CD4-positive, CD25-positive, alpha-beta regulatory T cell (primary cell): ENCODE measurements around the gene PLXNC1. TPM values are rescaled to one million over a fixed set of nuclear protein-coding genes. Genes with fewer than 3 reads are reported as not detected.

Experiments used
- ATAC-seq, 2 donors: fragments of 150-1000 bp; cut with Tn5 transposase; one replicate each; pipeline ENCODE4 v1.10.0; 2021; ENCODE audit warnings: low read depth in 2 of 2, moderate number of reproducible peaks in 2 of 2, moderate library complexity in 1 of 2
- DNase-seq, 3 donors: peaks; one replicate each; pipeline versions ENCODE4 v3.0.0 to v3.0.0-alpha.2; 2012 to 2022; ENCODE audit warnings: mixed read lengths in 1 of 3
- H3K27ac ChIP-seq: one replicate; pipeline ENCODE4 v1.7.0; 2013; ENCODE audit warnings: mild to moderate bottlenecking, low read length; ENCODE audit not compliant: insufficient read depth, poor library complexity, severe bottlenecking
- H3K27me3 ChIP-seq: one replicate; pipeline ENCODE4 v1.7.0; 2013; ENCODE audit warnings: low read length; ENCODE audit not compliant: control insufficient read depth, insufficient read depth
- H3K36me3 ChIP-seq: one replicate; pipeline ENCODE4 v1.7.0; 2013; ENCODE audit warnings: mild to moderate bottlenecking, low read length, moderate library complexity; ENCODE audit not compliant: control insufficient read depth, insufficient read depth
- H3K4me1 ChIP-seq: 2 replicates; pipeline ENCODE4 v1.7.0; 2013; ENCODE audit warnings: mild to moderate bottlenecking, low read length; ENCODE audit not compliant: insufficient read depth, control insufficient read depth, poor library complexity, severe bottlenecking
- H3K4me3 ChIP-seq: one replicate; pipeline ENCODE4 v1.7.0; 2013; ENCODE audit warnings: low read depth, mild to moderate bottlenecking, low read length, moderate library complexity
- H3K9me3 ChIP-seq, 2 experiments: 1 replicate in 1 of 2; 2 replicates in 1 of 2; pipeline ENCODE4 v1.7.0; 2013; ENCODE audit warnings: low read length in 2 of 2, mild to moderate bottlenecking in 1 of 2, moderate library complexity in 1 of 2; ENCODE audit not compliant: control insufficient read depth in 2 of 2
- H3K27ac Mint-ChIP-seq, 3 donors: one replicate each; pipeline ENCODE4 v1.8.0; 2020 to 2022; ENCODE audit warnings: mild to moderate bottlenecking in 3 of 3, mixed read lengths in 3 of 3, moderate library complexity in 2 of 3
- H3K27me3 Mint-ChIP-seq: one replicate; pipeline ENCODE4 v1.8.0; 2022; ENCODE audit warnings: mild to moderate bottlenecking, mixed read lengths
- H3K36me3 Mint-ChIP-seq: one replicate; pipeline ENCODE4 v1.8.0; 2020; ENCODE audit warnings: mixed read lengths
- H3K4me1 Mint-ChIP-seq, 4 donors: one replicate each; pipeline ENCODE4 v1.8.0; 2020 to 2022; ENCODE audit warnings: mixed read lengths in 4 of 4, mild to moderate bottlenecking in 1 of 4
- H3K4me3 Mint-ChIP-seq, 4 donors: one replicate each; pipeline ENCODE4 v1.8.0; 2020 to 2022; ENCODE audit warnings: mild to moderate bottlenecking in 4 of 4, mixed read lengths in 4 of 4, moderate library complexity in 3 of 4
- H3K9me3 Mint-ChIP-seq, 7 donors: one replicate each; pipeline ENCODE4 v1.8.0; 2020 to 2022; ENCODE audit warnings: mixed read lengths in 7 of 7, mild to moderate bottlenecking in 3 of 7, moderate library complexity in 2 of 7
- polyA plus RNA-seq, 4 donors: library from polyadenylated mRNA; unstranded; fragments of 300-500 nt; fragmentation: Illumina TruSeq; gene quantifications; one replicate each; pipeline ENCODE4 v1.2.3, GENCODE V29; 2021
- total RNA-seq: library from RNA; stranded (reverse); gene quantifications from one replicate; pipeline ENCODE4 v1.2.3, GENCODE V29; 2022

Gene PLXNC1
- total and polyA plus RNA-seq, 5 donors from 2014 or later: 1.2 to 13.8 (median 2.4) TPM

- DNase-seq: no peak
- peaks cover 45% of the 10 kb centered on the region for H3K4me1 ChIP-seq
- no peaks in the 10 kb centered on the region for H3K27me3 Mint-ChIP-seq
- H3K4me3 ChIP-seq: peak overlapping the region; percentile 77
- H3K9me3 ChIP-seq: no peaks in the 10 kb centered on the region
- peak; percentile 5 to 20 for ATAC-seq
- H3K36me3 Mint-ChIP-seq: peaks cover 8% of the 10 kb centered on the region
- H3K27ac Mint-ChIP-seq: peak overlapping the region; percentile 95 to 99 (median 99)
- no peaks in the 10 kb centered on the region for H3K27me3 ChIP-seq
- peak overlapping the region; percentile 92 for H3K27ac ChIP-seq
- no peaks in the 10 kb centered on the region for H3K36me3 ChIP-seq
- H3K4me3 Mint-ChIP-seq: peak overlapping the region; percentile 71 to 84 (median 80)
- H3K9me3 Mint-ChIP-seq: peaks cover 0 to 2% (median 0%) of the 10 kb centered on the region in 7 donors
- H3K4me1 Mint-ChIP-seq: peaks cover 42 to 57% (median 54%) of the 10 kb centered on the region in 4 donors
These were observed 60.2 kb downstream of the PLXNC1 start for GRCh38 chr12:94208622-94208966.

- H3K9me3 ChIP-seq: no peaks in the 10 kb centered on the region
- peak overlapping the region in 2 of 3 donors; percentile 99 for H3K27ac Mint-ChIP-seq
- H3K4me1 ChIP-seq: peaks cover 45% of the 10 kb centered on the region
- peaks cover 8% of the 10 kb centered on the region for H3K36me3 Mint-ChIP-seq
- ATAC-seq (no peak), DNase-seq (no peak)
- no peaks in the 10 kb centered on the region for H3K36me3 ChIP-seq
- H3K4me3 ChIP-seq: peak overlapping the region; percentile 77
- no peaks in the 10 kb centered on the region for H3K27me3 Mint-ChIP-seq
- no peaks in the 10 kb centered on the region for H3K27me3 ChIP-seq
- peaks cover 42 to 55% (median 50%) of the 10 kb centered on the region in 4 donors for H3K4me1 Mint-ChIP-seq
- H3K4me3 Mint-ChIP-seq: no peak overlapping the region
- H3K27ac ChIP-seq: peak overlapping the region; percentile 92
- peaks cover 0 to 2% (median 0%) of the 10 kb centered on the region in 7 donors for H3K9me3 Mint-ChIP-seq
These were observed 60.9 kb downstream of the PLXNC1 start for GRCh38 chr12:94209240-94209639.

GRCh38 chr12:94211021-94211420 lies 62.6 kb downstream of the PLXNC1 start:
- no peaks in the 10 kb centered on the region for H3K36me3 ChIP-seq
- no peak for DNase-seq
- peaks cover 0 to 2% (median 0%) of the 10 kb centered on the region in 7 donors for H3K9me3 Mint-ChIP-seq
- H3K4me1 Mint-ChIP-seq: peaks cover 26 to 37% (median 35%) of the 10 kb centered on the region in 4 donors
- no peak overlapping the region for H3K27ac ChIP-seq
- peaks cover 8% of the 10 kb centered on the region for H3K36me3 Mint-ChIP-seq
- ATAC-seq: no peak
- H3K4me3 ChIP-seq: no peak overlapping the region
- peaks cover 29% of the 10 kb centered on the region for H3K4me1 ChIP-seq
- no peaks in the 10 kb centered on the region for H3K9me3 ChIP-seq
- H3K27ac Mint-ChIP-seq: peak overlapping the region in 2 of 3 donors; percentile 1 to 32
- no peaks in the 10 kb centered on the region for H3K27me3 Mint-ChIP-seq
- H3K27me3 ChIP-seq: no peaks in the 10 kb centered on the region
- peak overlapping the region in 2 of 4 donors; percentile 2 to 59 for H3K4me3 Mint-ChIP-seq

GRCh38 chr12:94218233-94218632 lies 69.9 kb downstream of the PLXNC1 start:
- H3K4me1 ChIP-seq: no peaks in the 10 kb centered on the region
- no peaks in the 10 kb centered on the region for H3K36me3 ChIP-seq
- Mint-ChIP-seq H3K27ac (no peak overlapping the region), H3K27me3 (no peaks in the 10 kb centered on the region), H3K4me1 (peaks cover 0 to 2% (median 1%) of the 10 kb centered on the region in 4 donors), H3K9me3 (peaks cover 0 to 2% (median 0%) of the 10 kb centered on the region in 7 donors), H3K4me3 (no peak overlapping the region), H3K36me3 (peaks cover 15% of the 10 kb centered on the region)
- H3K27ac ChIP-seq: no peak overlapping the region
- no peaks in the 10 kb centered on the region for H3K27me3 ChIP-seq
- no peaks in the 10 kb centered on the region for H3K9me3 ChIP-seq
- ATAC-seq (no peak), DNase-seq (no peak)
- no peak overlapping the region for H3K4me3 ChIP-seq

DNA sequence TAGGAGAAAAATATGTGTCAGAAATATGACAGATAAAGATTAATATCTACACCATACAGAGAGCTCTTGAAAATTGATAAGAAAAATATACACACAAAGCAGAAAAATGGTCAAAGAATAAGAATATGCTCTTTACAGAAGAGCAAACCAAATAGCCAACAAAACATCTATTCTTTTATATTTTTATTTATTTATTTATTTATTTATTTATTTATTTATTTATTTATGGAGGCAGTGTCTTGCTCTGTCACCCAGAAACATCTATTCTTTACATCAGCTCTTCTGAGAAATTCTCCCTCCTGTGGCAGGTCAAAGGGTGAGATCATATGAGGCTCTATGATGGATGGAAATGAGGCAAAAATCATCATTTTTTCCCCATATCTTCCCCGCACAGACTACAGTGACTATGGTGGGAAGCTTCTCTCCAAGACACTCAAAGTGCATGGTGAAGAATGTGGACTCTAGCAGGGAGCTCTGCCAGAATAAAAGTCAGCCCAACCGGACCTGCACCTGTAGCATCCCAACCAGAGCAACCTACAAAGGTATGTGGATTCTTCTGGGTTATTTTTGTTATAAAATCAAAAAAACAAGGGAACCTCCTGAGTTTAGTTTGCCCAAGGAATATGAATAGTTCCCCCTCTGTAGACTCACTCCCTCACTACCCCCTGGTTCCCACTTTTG lies 71.4 kb downstream of the PLXNC1 start:
- Histone ChIP-seq H3K4me3 (no peak overlapping the region), H3K4me1 (no peaks in the 10 kb centered on the region), H3K9me3 (no peaks in the 10 kb centered on the region), H3K27ac (no peak overlapping the region), H3K27me3 (no peaks in the 10 kb centered on the region), H3K36me3 (no peaks in the 10 kb centered on the region)
- no peak overlapping the region for H3K27ac Mint-ChIP-seq
- H3K4me1 Mint-ChIP-seq: peaks cover 0 to 2% (median 0%) of the 10 kb centered on the region in 4 donors
- H3K27me3 Mint-ChIP-seq: no peaks in the 10 kb centered on the region
- ATAC-seq: no peak
- no peak overlapping the region for H3K4me3 Mint-ChIP-seq
- H3K36me3 Mint-ChIP-seq: peaks cover 18% of the 10 kb centered on the region
- DNase-seq: no peak
- peaks cover 0 to 2% (median 0%) of the 10 kb centered on the region in 7 donors for H3K9me3 Mint-ChIP-seq

GRCh38 chr12:94220804-94221203 lies 72.4 kb downstream of the PLXNC1 start:
- no peak overlapping the region for H3K4me3 ChIP-seq
- H3K36me3 ChIP-seq: no peaks in the 10 kb centered on the region
- H3K4me1 ChIP-seq: no peaks in the 10 kb centered on the region
- no peaks in the 10 kb centered on the region for H3K27me3 ChIP-seq
- Mint-ChIP-seq H3K36me3 (peaks cover 18% of the 10 kb centered on the region), H3K27ac (no peak overlapping the region), H3K9me3 (peaks cover 0 to 2% (median 0%) of the 10 kb centered on the region in 7 donors), H3K4me1 (peaks cover 0 to 2% (median 0%) of the 10 kb centered on the region in 4 donors), H3K4me3 (no peak overlapping the region), H3K27me3 (no peaks in the 10 kb centered on the region)
- H3K9me3 ChIP-seq: no peaks in the 10 kb centered on the region
- H3K27ac ChIP-seq: no peak overlapping the region
- no peak for DNase-seq
- ATAC-seq: no peak

GRCh38 chr12:94222351-94223084 lies 74.1 kb downstream of the PLXNC1 start:
- ATAC-seq (no peak), DNase-seq (no peak)
- no peaks in the 10 kb centered on the region for H3K36me3 ChIP-seq
- H3K27ac ChIP-seq: no peak overlapping the region
- H3K4me3 ChIP-seq: no peak overlapping the region
- H3K27ac Mint-ChIP-seq: peak overlapping the region in 1 of 3 donors; percentile 59
- H3K4me1 ChIP-seq: no peaks in the 10 kb centered on the region
- no peaks in the 10 kb centered on the region for H3K9me3 ChIP-seq
- peaks cover 0 to 2% (median 0%) of the 10 kb centered on the region in 7 donors for H3K9me3 Mint-ChIP-seq
- H3K4me1 Mint-ChIP-seq: peaks cover 0 to 2% (median 0%) of the 10 kb centered on the region in 4 donors
- H3K27me3 Mint-ChIP-seq: no peaks in the 10 kb centered on the region
- no peak overlapping the region for H3K4me3 Mint-ChIP-seq
- no peaks in the 10 kb centered on the region for H3K27me3 ChIP-seq
- peaks cover 28% of the 10 kb centered on the region for H3K36me3 Mint-ChIP-seq
